NCI-H2171 (cell line): ENCODE results near the gene EIF4A2.

Source experiments
- DNase-seq: peaks from one replicate; lab custom pipeline; 2025; lab: John Stamatoyannopoulos, UW

EIF4A2 gene

DNA sequence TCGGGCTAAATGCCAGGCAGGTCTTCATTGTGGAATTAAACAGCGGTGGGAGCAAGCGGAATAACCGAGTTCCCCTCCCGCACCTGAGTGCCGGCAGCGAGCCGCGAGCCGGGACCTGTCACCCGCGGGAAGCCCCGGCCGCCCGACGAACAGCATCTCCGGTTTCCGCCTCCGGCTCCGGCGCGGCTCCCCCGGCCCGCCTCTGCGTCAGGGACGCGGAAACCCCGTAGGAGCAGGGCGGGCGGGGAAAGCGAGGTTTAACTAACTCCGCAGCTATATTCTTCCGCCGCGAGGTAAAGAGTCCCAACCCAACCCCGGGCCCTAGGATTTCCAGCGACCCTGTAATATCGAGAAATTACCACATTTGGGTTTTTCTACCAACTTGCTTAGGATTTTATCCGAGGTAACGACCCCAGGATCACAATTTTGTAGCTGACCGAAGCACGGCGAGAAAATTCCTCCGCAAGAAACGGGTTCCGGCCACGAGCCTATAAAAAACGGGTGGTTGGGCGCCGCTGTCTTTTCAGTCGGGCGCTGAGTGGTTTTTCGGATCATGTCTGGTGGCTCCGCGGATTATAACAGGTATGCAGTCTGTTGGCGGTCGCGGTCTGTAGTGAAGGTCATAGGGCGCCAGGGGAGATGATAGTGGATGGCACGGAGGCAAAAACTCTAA, at the start of gene EIF4A2:
Gene EIF4A2, plus strand, starts transcription at position 520 of the 673 bp plus-strand sequence. Its CDS starts 34 bp downstream, at position 554.
- peak; percentile 86 for DNase-seq

DNA sequence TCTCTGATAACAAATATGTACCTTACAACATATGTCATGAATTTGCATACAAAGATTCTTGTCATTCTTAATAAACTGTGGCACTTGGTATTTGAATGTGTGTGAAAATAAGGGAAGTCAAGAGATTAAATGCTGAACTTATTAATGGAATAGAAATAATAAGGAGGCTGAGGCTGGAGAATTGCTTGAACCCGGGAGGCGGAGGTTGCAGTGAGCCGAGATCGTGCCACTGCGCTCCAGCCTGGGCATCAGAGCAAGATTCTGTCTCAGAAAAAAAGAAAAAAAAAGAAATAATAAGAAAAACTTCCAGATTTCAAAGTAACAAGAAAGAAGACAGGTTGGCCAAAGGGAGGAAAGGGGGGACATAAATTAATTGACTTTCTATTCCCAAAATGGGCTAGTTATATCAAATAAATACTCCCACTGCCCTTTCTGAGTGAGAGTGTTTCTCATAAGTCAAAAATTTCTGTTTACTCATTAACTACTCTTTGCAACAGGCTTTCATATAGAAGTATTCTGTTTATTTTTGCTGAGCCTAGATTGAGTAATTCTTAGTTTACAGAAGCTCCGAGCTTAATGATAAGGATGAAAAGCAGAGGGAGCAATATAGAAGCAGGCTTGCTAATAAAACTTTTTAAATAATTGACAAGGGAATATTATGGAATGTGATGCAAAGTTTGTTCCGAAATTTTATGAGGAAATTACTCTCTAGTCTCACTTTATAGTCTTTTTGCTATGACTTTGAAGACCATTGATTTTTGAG, 40.6 kb upstream of the EIF4A2 start:
- DNase-seq, result no peak

DNA sequence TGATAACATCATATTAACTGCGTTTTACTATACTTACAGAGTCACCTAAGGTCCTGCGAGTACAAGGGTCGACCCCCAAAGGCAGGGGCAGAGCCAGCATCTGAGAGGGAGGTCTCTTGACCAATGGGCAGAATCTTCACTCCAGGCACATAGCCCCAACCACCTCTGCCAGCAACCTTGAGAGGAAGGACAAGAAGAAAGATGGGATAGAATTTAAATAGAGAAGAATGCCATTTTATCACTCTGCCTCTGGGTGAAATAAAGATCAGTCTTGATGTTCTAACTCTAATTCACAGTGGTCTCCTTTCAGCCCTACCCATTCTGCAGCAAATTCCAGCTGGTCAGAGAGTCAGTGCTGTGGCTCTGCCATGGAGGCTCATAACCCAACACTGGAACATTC, 39.7 kb upstream of the EIF4A2 start:
- no peak for DNase-seq

DNA sequence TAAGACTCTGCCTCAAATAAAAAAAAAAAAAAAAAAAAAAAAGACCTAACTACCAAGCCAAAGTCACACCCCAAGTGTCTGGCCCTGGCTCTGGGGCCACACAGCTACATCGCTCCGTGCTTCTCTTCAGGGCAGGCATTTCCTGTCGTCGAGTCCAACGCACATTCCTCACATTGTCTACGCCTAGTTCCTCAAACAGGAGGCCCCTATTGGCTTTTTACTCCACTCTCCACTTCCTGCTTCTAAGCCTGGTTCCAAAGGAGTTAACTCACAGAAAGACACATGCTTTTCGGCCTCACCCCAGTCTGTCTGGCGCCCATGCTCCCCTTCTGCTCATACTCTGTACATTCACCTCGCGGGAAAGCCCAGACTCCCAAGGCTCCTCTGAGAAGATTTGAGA, 37.4 kb upstream of the EIF4A2 start:
- no peak for DNase-seq

GRCh38 chr3:186750316-186750715, 33.1 kb upstream of the EIF4A2 start:
- DNase-seq, result no peak

DNA sequence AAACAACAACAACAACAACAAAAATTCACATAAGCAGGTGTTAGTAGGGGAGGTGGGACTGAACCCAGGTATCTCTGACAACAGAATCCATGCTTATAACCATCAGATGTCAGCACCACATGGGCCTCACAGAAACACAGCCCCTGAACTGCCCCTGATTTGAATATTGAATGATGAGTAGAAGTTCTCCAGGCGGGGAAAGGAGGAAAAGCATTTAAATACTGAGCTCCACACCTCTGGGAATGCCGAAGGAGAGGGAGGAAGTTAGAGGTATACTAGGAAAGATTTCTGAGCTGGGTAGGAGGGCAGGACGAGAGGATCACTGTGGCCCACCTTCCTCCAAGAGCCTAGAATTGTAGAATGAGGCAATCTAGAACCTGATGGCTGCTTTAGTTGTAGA, 31.9 kb upstream of the EIF4A2 start:
- no peak for DNase-seq

DNA sequence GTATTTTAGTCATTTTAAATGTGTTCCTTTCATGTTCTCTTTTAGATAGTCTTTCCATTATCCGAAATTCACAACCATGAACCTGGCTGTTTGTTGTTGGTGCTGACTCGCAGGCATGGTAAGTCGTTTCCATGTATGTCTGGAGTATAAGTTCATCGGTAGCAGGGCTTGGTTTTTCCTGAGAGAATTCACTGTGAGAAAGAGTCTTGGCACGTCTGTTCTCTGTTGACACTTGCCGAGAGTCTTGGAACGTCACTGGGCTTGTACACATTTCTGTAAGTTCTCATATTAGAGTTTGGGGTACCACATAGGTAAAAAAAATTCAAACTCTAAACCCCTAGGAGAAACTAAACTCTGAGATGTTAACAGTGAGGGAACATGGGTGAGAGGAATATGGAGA, 29.4 kb upstream of the EIF4A2 start:
- no peak for DNase-seq

DNA sequence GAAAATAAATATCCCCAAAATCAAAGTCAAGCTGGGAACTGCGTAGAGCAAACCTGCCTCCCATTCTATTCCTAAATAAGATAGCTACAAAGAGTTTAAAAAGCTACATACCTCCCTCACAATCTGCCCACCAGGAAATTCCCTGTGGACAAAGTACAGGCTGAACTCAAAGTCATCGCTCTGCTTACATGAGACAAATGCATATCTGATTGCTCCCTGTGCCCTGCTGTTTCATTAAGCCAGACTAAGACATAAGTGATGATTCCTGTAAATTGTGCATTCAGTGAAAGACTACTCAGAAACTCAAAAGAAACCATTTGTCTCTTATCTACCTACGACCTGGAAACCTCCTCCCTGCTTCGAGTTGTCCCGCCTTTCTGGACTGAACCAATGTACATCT, 28.5 kb upstream of the EIF4A2 start:
- DNase-seq, result no peak

DNA sequence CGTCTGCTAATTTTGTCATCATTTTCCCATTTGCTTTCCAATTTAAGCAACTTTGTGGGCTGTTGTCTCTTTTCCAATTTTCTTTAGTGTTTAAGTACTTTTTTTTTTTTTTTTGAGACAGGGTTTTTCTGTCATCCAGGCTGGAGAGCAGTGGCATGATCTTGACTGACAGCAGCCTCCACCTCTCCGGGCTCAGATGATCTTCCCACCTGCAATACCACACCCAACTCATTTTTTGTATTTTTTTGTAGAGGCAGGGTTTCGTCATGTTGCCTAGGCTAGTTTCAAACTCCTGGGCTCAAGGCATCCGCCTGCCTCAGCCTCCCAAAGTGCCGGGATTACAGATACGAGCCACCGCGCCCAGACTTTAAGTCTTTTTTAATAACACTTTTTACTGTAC, 26.2 kb upstream of the EIF4A2 start:
- DNase-seq, result no peak

GRCh38 chr3:186757686-186758220, 25.6 kb upstream of the EIF4A2 start:
- no peak for DNase-seq

- DNase-seq, result no peak
Measured at GRCh38 chr3:186759231-186759930, 24.0 kb upstream of the EIF4A2 start.

- no peak for DNase-seq
Measured at GRCh38 chr3:186760141-186760833, 23.1 kb upstream of the EIF4A2 start.

GRCh38 chr3:186760897-186761447, 22.4 kb upstream of the EIF4A2 start:
- no peak for DNase-seq

DNA sequence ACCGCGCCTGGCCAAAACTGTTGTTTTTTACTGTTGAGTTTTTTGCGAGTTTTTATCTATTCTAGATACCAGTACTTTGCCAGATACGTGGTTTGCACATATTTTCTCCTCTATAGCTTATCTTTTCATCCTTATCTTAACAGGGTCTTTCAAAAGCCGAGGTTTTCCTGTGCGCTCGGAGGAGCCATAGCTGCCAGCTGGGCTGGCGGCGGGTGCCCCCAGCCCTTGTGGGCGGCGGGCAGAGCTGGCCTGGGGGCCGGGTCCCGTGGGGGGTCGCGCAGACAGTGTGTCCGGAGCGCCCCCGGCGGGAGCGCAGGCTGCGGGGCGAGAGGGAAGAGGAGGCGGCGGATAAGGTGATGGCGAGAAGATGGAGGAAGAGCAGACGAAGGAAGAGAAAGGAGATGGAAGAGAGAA, 11.1 kb upstream of the EIF4A2 start:
- DNase-seq, result no peak

DNA sequence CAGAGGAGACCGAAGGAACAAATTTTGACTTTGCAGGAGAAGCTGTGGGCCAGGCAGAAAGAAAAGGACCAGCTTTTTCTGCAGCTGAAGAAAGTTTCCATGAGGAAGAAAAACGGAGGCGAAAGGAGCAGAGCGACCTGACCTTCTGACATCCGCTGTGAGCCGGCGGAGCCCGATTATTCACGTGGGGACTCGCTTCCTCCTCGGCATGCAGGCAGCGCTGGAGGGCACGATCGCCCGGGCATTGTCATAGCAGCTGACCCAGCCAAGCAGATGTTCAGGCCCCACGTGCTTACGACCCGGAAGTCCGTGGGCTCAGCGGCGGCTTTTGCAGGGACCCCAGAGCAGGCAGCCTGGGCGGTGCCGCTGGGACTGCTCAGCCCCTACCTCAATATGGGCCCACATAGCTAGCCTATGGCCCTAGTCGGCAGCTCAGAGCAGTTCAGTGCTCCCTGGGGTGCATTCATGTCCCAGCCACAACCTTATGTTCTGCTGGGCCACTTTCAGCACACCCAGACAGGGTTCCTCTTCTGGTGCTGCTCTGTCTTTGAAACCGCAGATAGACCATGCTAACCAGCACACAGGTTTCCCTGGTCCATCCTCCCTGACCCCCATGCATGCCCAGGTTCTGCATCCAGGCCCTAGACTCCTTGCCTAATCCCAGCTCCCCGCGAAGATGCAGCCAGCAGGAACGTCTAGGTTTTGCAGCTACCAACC, 10.5 kb upstream of the EIF4A2 start:
- no peak for DNase-seq

GRCh38 chr3:186775999-186776398, 7.4 kb upstream of the EIF4A2 start:
- no peak for DNase-seq

DNA sequence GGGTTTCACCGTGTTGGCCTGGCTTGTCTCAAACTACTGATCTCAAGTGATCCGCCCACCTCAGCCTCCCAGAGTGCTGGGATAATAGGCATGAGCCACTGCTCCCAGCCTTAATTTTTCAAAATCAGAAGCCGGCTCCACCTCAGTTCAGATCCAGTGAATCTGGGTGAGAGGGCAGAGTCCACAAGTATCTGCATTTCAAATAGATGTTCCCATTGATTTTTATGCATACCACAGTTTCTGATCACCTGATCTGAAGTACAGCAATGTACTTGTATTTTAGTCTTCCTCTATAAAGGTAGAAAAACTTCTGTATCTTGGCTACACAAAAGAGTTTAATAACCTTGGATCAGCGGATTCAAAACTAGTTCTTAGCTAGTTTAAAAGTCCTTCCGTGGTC, 4.2 kb upstream of the EIF4A2 start:
- no peak for DNase-seq

- peak; percentile 44 for DNase-seq
Measured at GRCh38 chr3:186782542-186783057, 777 bp upstream of the EIF4A2 start.

DNA sequence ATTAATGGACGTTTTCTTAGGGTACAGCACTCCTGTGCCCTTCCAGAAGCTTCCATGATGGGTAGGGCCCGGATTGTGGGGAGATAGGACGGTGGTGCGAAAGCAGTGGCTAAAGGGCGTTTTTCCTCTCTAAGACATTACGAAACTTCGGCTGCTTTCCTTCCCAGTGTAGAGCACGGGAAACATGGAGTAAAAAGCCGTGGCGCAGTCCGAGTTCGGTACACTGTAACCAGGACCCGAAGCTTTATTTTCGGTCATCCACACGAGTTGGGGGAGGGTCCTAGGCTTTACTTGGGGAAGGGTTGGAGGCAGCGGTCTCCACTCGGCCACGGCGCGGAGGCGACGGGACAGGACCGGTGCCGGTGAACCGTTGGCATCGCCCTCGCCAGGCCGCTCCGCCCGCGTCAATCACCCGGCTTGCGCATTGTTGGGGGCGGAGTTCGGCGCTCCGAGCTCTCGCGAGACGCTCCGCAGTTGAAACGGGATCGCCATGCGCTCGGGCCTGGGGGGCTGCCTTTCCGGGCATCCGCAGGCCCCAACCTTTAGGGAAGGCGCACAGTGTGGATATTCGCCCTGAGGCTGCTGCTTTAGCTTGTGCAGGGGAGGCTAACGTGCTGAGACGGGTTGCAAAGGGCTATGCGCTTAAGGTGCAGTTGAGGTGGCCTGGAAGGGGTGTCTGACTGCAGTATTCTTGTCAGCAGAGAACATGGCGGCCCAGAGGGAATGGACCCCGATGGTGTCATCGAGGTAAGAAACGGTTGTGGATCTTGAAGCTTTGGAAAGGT, 546 bp downstream of the EIF4A2 start:
- peak; percentile 55 for DNase-seq
